Loucy (cell line): ENCODE measurements around the gene ATAD3A.

Source experiments
- H2AFZ ChIP-seq: fragments of 200-600 bp; sonication (generic); 2 replicates; pipeline ENCODE4 v1.6.0; 2016; ENCODE audit warnings: antibody characterized with exemption, mild to moderate bottlenecking, low read length, moderate library complexity
- H3F3A ChIP-seq: fragments of 200-600 bp; 2 replicates; pipeline ENCODE4 v1.6.0; 2016; ENCODE audit warnings: antibody characterized with exemption, low read depth, mild to moderate bottlenecking
- H3K27me3 ChIP-seq: fragments of 200-600 bp; sonication (generic); 2 replicates; pipeline ENCODE4 v1.6.1; 2014; ENCODE audit warnings: low read length, mild to moderate bottlenecking; ENCODE audit not compliant: insufficient read depth, poor library complexity, severe bottlenecking
- H3K36me3 ChIP-seq: fragments of 200-600 bp; sonication (generic); 2 replicates; pipeline ENCODE4 v1.6.1; 2016; ENCODE audit warnings: low read length; ENCODE audit not compliant: insufficient read depth
- H3K4me1 ChIP-seq: fragments of 200-600 bp; sonication (generic); 2 replicates; pipeline ENCODE4 v1.5.1; 2014; ENCODE audit warnings: low read length, mild to moderate bottlenecking; ENCODE audit not compliant: insufficient read depth, poor library complexity, severe bottlenecking
- H3K4me2 ChIP-seq: fragments of 200-600 bp; sonication (generic); 2 replicates; pipeline ENCODE4 v1.6.0; 2014; ENCODE audit warnings: antibody characterized with exemption, low read length, low read depth, mild to moderate bottlenecking; ENCODE audit not compliant: poor library complexity, severe bottlenecking
- H3K4me3 ChIP-seq: fragments of 200-600 bp; sonication (generic); 2 replicates; pipeline ENCODE4 v1.5.1; 2014; ENCODE audit warnings: low read length, mild to moderate bottlenecking, mixed read lengths; ENCODE audit not compliant: poor library complexity, severe bottlenecking
- H3K79me2 ChIP-seq: fragments of 200-600 bp; sonication (generic); 2 replicates; pipeline ENCODE4 v1.6.1; 2014; ENCODE audit warnings: low read length; ENCODE audit not compliant: insufficient read depth
- H3K9ac ChIP-seq: fragments of 200-600 bp; sonication (generic); 2 replicates; pipeline ENCODE4 v1.6.0; 2014; ENCODE audit warnings: mild to moderate bottlenecking, low read depth, low read length, moderate library complexity; ENCODE audit not compliant: poor library complexity, severe bottlenecking
- H3K9me2 ChIP-seq: fragments of 200-600 bp; sonication (generic); replicated peaks from 2 replicates; pipeline ENCODE4 v1.6.1; 2016; ENCODE audit warnings: low read depth, low read length, mixed read lengths
- H3K9me3 ChIP-seq: fragments of 200-600 bp; sonication (generic); 2 replicates; pipeline ENCODE4 v1.6.1; 2014; ENCODE audit warnings: mild to moderate bottlenecking, antibody characterized with exemption, low read length, low read depth; ENCODE audit not compliant: insufficient read depth
- H4K20me1 ChIP-seq: fragments of 200-600 bp; sonication (generic); 2 replicates; pipeline ENCODE4 v1.6.0; 2014; ENCODE audit warnings: antibody characterized with exemption, low read length, mild to moderate bottlenecking; ENCODE audit not compliant: insufficient read depth, poor library complexity, severe bottlenecking
- EZH2phosphoT487 ChIP-seq: fragments of 200-600 bp; IDR thresholded peaks from 2 replicates; pipeline ENCODE4 v1.6.1; 2018; ENCODE audit warnings: antibody characterized with exemption, mild to moderate bottlenecking, moderate library complexity, borderline replicate concordance
- TF ChIP-seq, protein P1 (sequence below): fragments of 200-600 bp; sonication (generic); conservative IDR thresholded peaks from 2 replicates; pipeline ENCODE4 v1.5.1; 2014; ENCODE audit warnings: mild to moderate bottlenecking, antibody characterized with exemption, low read length

Gene ATAD3A

DNA sequence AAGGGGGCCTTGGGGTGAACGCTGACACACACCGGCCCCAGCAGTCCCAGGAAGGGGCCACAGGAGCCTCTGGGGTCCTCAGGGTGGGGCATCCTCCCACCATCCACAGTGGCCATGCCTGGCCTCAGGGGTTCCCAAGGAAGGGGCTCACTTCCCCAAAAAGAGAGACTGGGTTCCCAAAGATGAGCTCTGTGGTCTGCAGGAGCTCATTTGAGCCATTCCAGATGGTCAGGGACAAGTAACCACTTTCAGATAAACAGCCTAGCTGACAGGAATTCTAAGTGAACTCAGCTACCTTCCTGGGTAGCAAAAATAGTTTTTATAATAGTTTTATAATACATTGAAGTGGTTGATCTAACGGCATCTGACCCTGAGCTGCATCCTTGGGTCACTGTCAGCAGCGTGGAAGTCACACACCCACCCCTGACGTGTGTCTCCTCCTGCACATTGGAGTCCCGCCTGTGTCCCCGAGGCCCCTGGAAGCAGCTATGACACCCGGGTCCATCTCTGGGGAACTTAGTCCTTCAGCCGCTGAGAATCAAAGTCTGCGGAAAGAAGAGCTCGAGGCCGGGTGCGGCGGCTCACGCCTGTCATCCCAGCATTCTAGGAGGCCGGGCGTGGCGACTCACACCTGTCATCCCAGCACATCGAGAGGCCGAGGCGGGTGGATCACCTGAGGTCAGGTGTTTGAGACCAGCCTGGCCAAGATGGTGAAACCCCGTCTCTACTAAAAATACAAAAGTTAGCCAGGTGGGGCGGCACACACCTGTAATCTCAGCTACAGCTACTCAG lies 34.2 kb downstream of the ATAD3A start:
- no peaks in the 10 kb centered on the region for H3K79me2 ChIP-seq
- H3F3A ChIP-seq, result no peaks in the 10 kb centered on the region
- H3K9me3 ChIP-seq, result no peaks in the 10 kb centered on the region
- H3K27me3 ChIP-seq, result no peaks in the 10 kb centered on the region
- no peaks in the 10 kb centered on the region for H3K36me3 ChIP-seq
- H3K9me2 ChIP-seq, result no peaks in the 10 kb centered on the region
- no peak overlapping the region for H3K4me3 ChIP-seq
- H2AFZ ChIP-seq, result no peak overlapping the region
- TF ChIP-seq, protein P1, sequence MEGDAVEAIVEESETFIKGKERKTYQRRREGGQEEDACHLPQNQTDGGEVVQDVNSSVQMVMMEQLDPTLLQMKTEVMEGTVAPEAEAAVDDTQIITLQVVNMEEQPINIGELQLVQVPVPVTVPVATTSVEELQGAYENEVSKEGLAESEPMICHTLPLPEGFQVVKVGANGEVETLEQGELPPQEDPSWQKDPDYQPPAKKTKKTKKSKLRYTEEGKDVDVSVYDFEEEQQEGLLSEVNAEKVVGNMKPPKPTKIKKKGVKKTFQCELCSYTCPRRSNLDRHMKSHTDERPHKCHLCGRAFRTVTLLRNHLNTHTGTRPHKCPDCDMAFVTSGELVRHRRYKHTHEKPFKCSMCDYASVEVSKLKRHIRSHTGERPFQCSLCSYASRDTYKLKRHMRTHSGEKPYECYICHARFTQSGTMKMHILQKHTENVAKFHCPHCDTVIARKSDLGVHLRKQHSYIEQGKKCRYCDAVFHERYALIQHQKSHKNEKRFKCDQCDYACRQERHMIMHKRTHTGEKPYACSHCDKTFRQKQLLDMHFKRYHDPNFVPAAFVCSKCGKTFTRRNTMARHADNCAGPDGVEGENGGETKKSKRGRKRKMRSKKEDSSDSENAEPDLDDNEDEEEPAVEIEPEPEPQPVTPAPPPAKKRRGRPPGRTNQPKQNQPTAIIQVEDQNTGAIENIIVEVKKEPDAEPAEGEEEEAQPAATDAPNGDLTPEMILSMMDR, result no peak
- no peak for TF ChIP-seq EZH2phosphoT487
- H4K20me1 ChIP-seq, result no peaks in the 10 kb centered on the region
- no peak overlapping the region for H3K4me2 ChIP-seq
- no peaks in the 10 kb centered on the region for H3K4me1 ChIP-seq
- no peak overlapping the region for H3K9ac ChIP-seq

DNA sequence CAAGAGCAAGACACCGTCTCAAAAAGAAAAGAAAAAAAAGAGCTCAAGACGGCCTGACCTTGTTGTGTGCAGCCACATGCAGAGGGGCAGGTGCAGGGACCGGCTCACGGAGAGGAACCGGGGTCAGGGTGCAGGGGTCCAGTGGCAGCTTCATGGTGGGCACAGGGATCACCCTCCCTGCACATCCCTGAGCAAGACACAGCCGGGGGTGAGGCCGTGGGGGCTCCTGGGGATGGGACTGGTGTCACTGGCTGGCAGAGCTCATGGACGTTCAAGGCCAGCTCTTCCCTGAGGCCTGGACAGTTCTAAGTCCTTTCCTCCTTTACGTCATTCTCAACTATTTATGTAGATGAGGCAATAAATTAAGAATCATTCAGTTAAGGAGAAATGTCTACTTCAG lies 35.0 kb downstream of the ATAD3A start:
- no peak overlapping the region for H3K4me3 ChIP-seq
- no peaks in the 10 kb centered on the region for H3K36me3 ChIP-seq
- no peak overlapping the region for H2AFZ ChIP-seq
- TF ChIP-seq, protein P1, result no peak
- no peak for TF ChIP-seq EZH2phosphoT487
- H3K9ac ChIP-seq, result no peak overlapping the region
- no peaks in the 10 kb centered on the region for H3K9me2 ChIP-seq
- H3K4me1 ChIP-seq, result no peaks in the 10 kb centered on the region
- H3F3A ChIP-seq, result no peaks in the 10 kb centered on the region
- H3K27me3 ChIP-seq, result no peaks in the 10 kb centered on the region
- H3K9me3 ChIP-seq, result no peaks in the 10 kb centered on the region
- H3K79me2 ChIP-seq, result no peaks in the 10 kb centered on the region
- H4K20me1 ChIP-seq, result no peaks in the 10 kb centered on the region
- no peak overlapping the region for H3K4me2 ChIP-seq

DNA sequence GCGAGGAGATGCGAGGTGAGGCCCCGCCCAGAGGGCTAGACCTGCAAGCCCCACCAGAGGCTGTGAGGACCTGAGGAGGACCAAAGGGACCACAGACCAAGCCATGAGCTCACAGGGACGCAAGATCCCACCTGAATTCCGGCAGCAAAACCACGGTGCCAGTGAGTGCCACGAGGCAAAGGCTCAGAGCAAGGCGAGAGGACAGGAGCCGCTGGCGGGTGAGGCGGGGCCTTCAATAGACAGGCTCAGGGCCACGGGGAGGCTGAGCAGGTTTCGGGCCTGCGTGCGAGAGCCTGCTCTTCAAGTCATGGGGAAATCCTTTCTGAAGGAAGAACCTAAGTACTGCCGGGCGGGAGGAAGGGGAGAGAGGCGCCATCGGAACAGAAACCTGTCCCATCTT lies 35.5 kb downstream of the ATAD3A start:
- no peaks in the 10 kb centered on the region for H3F3A ChIP-seq
- H3K9ac ChIP-seq, result no peak overlapping the region
- no peaks in the 10 kb centered on the region for H3K9me3 ChIP-seq
- H4K20me1 ChIP-seq, result no peaks in the 10 kb centered on the region
- H2AFZ ChIP-seq, result no peak overlapping the region
- no peak overlapping the region for H3K4me2 ChIP-seq
- TF ChIP-seq, protein P1, result no peak
- no peak for TF ChIP-seq EZH2phosphoT487
- no peaks in the 10 kb centered on the region for H3K9me2 ChIP-seq
- H3K4me1 ChIP-seq, result no peaks in the 10 kb centered on the region
- H3K4me3 ChIP-seq, result no peak overlapping the region
- H3K36me3 ChIP-seq, result no peaks in the 10 kb centered on the region
- H3K27me3 ChIP-seq, result no peaks in the 10 kb centered on the region
- no peaks in the 10 kb centered on the region for H3K79me2 ChIP-seq
